Peyer's patch (tissue), 4 donors: ENCODE data around the gene AAGAB.

Source experiments
- CTCF ChIP-seq, 6 experiments: fragments of 450-650 bp in 4 of 6; fragments of 200-600 bp in 2 of 6; sonication (generic) in 1 of 6; IDR thresholded peaks; one replicate each; pipeline ENCODE4 v1.5.1; 2017 to 2019; ENCODE audit warnings: antibody characterized with exemption in 6 of 6, mild to moderate bottlenecking in 3 of 6, moderate library complexity in 1 of 6
- POLR2A ChIP-seq, 2 donors: fragments of 450-650 bp; IDR thresholded peaks; one replicate each; pipeline ENCODE4 v1.5.1; 2017; ENCODE audit warnings: antibody characterized with exemption in 2 of 2, mild to moderate bottlenecking in 2 of 2, moderate library complexity in 2 of 2

- TF ChIP-seq CTCF (IDR thresholded peaks at IDR 0.05) (no peak), POLR2A (IDR thresholded peaks at IDR 0.05) (no peak)
Measured at GRCh38 chr15:67186226-67186649, 68.2 kb downstream of the AAGAB start.
